WTC11 (cell line): ENCODE results near the gene GNA12.

Source experiments
- MAX ChIP-seq: sonication (generic); formaldehyde crosslinking; IDR thresholded peaks from 2 replicates; pipeline ENCODE4 v1.8.0; 2022; ENCODE audit warnings: mild to moderate bottlenecking, missing genetic modification reagents
- MXD4 ChIP-seq: fragments of 250-450 bp; sonication (Bioruptor Pico); IDR thresholded peaks from 2 replicates; pipeline ENCODE4 v1.8.0; 2021; ENCODE audit warnings: mild to moderate bottlenecking, moderate library complexity, borderline replicate concordance

DNA sequence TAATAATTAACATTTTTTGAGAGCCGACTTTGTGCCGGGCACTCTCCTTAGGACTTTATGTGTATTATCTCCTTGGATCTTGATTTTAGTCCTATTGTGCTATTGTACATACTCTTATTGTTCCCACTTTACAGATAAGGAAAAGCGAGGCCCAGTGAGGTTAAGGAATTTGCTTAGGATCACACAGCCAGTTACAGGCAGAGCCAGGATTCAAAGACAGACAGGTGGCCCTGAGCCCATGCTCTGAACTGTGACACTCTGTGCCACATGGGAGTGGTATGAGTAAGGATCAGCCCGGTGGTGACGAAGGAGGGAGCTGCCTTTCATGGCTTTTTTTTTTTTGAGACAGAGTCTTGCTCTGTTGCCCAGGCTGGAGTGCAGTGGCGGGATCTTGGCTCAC lies 15.8 kb upstream of the GNA12 start:
- TF ChIP-seq MXD4 (CRISPR knock-in tag) (no peak), MAX (CRISPR knock-in tag) (no peak)
